Stimulated activated CD4-positive, alpha-beta T cell treated with anti-CD3 and anti-CD28 coated beads, TNF-alpha, amount 100 ng/mL, for 48 hours (primary cell): ENCODE measurements around the gene ZNF581.

Experiments used
- DNase-seq, 3 donors: peaks; one replicate each; pipeline ENCODE4 v3.0.0-alpha.2; 2020; ENCODE audit warnings: low read depth in 3 of 3

Gene ZNF581

DNA sequence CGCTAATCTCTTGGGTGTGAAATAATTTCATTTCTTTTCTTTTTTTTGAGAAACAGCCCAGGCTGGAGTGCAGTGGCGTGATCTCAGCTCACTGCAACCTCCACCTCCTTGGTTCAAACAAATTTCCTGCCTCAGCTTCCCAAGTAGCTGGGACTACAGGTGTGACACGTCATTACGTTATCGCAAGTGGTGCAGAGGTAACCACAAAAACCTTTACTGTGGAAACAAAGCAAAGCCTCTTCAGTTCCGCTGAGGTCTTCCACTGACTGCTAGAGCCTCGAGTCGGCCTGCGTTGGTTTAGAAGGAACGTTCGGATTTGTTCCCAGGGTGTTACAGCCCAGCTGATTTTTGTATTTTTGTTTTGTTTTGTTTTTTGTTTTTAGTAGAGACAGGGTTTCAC, 17.1 kb upstream of the ZNF581 start:
- DNase-seq: no peak

DNA sequence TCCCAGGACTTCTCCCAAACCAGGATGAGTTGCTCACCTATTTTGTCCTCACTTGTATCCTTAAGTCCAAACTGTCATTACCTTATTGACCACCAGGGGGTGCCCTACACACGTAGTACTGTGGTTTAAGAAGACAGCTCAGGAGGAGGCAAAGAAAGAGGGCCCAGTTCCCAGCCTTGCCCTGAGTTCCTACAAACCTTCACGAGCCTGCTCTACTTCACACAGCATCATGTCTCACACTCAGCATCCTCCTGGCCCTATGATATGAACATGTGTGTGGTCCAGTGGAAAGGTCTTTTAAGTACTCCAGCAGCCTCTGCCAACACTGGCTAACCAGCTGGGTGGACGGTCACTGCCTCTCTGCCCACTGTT, 11.0 kb upstream of the ZNF581 start:
- peak; percentile 81 to 92 (median 88) for DNase-seq

DNA sequence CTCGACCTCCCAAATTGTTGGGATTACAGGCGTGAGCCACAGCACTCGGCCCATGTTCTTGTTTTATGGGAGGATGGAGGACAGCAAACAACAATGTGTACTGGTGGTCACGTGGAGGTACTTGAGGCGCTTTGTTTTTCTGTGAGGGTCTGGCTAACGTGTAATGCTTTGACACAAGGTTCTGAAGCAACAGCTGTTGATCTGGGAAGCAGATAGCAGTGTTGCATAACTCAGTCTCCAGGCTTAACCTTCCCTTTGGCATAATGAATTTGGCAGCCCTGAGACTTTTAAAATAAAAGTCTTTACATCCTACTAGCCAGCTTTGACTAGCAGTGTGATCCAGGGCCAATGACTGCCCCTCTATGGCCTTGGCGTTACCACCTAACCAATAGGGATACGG, 9.6 kb upstream of the ZNF581 start:
- DNase-seq: no peak

- DNase-seq: no peak
Measured at GRCh38 chr19:55635334-55635717, 8.1 kb upstream of the ZNF581 start.

DNA sequence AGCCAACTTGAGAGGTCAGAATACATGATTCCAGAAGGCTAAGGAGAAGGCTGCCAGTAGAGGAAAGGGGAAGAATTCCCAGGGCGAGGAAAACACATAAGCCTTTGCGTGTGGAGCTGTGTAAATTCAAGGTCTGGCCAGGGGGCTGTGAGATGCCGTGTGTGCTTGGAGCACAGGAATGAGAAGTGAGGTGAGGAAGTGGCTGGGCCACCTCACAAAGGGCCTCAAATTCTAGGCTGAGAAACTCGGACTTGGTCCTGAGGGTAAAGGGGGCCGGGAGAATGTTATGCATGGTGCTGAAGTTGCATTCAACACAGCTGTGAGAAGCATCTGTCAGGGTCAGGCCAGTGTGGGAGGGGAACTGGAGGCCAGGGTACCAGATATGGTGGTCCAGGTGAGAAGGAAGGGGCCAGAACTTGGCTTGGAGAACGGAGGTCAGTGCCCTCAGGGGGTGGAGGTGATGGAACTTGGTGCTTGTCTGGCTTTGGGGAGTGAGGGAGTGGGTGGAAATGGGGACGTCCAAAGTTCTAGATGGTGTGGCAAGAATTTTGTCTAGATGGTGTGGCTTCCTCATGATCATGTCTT, 7.5 kb upstream of the ZNF581 start:
- DNase-seq: no peak

GRCh38 chr19:55636723-55637122, 6.7 kb upstream of the ZNF581 start:
- no peak for DNase-seq

- no peak for DNase-seq
Measured at GRCh38 chr19:55637534-55637933, 5.9 kb upstream of the ZNF581 start.

- DNase-seq: peak in 2 of 3 donors; percentile 49 to 52
Measured at GRCh38 chr19:55638864-55639359, 4.5 kb upstream of the ZNF581 start.

- peak; percentile 47 to 63 (median 61) for DNase-seq
Measured at GRCh38 chr19:55640043-55640576, 3.3 kb upstream of the ZNF581 start.

GRCh38 chr19:55640577-55641425, 2.6 kb upstream of the ZNF581 start, which contains the start of gene ZNF580:
ZNF580 (plus strand) TSS chr19:55641002; CDS start chr19:55642509, 1,507 bp downstream.
- DNase-seq: peak in 2 of 3 donors; percentile 47 to 60

DNA sequence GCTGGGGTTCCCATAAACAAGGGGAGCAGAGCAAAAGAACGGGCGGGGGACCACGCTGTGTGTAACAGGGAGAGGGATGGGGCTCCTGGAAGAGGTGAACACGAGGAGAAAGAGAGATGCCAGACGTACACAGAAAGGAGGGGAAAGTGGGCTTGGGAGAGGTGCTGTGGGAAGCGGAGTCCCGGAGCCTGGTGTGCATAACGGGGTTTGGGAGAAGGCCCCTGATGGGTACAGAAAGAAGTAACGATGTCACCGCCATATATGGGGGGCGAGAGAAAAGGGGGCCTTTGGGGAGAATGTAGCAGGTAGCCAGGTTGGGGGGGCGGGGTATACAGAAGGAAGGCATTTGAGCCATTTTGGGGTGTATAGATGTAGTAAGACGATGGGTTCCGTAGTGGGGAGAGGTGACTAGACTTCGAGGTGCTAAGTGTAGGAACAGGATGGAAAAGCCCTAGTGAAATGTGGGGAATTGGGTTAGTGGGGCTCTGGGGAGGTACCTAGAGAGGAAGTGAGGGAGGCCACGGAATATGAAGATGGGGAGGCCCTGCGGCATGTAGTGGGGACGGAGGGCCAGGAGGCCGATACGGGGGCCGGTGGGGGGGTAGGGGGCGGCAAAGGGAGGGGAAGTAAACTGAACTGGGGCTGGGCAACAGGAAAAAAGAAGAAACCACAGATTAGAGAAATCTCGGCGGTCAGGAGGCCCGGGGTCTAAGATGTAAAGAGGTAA, 1.9 kb upstream of the ZNF581 start:
- DNase-seq: no peak

DNA sequence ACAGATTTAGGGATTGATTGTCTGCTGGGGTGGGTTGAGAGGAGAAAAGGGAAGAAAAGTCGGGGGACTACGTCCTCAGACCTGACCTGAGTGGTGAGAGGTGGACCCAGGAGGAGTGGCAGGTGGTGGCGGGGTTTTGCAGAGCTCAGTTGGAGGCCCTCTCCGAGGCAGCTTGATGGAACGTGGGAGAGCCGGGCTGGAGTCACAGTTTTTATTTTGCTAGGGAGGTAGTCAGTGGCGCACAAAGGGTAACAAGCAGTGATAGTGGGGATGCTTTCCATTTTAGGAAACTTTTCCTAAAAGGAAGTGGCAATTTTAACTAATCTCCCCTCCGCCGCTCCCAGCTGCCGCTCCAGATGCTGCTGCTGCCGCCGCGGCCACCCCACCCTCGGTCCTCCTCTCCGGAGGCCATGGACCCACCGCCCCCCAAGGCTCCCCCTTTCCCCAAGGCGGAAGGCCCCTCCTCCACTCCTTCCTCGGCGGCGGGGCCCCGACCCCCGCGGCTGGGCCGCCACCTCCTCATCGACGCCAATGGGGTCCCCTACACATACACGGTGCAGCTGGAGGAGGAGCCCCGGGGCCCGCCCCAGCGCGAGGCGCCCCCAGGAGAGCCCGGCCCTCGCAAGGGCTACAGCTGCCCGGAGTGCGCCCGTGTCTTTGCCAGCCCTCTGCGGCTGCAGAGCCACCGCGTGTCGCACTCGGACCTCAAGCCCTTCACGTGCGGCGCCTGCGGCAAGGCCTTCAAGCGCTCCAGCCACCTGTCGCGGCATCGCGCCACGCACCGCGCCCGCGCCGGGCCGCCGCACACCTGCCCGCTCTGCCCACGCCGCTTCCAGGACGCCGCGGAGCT, 1.1 kb upstream of the ZNF581 start:
- DNase-seq: peak in 1 of 3 donors; percentile 26

DNA sequence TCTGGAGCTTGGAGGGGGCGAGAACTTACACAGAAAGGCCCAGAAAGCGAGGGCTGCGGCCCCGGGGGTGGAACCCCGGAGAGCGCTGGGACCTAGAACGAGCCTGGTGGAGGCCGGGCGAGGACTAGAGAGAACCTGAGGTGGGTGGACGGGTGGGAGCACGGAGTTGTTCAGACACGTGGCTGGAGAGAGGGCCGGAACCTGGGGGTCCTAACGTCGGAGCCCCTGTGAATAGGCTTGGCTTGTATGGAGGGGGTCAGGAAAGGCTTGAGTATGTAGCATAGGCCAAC, 383 bp downstream of the ZNF581 start:
- DNase-seq: no peak

- DNase-seq: no peak
Measured at GRCh38 chr19:55644191-55644833, 863 bp downstream of the ZNF581 start.

- no peak for DNase-seq
Measured at GRCh38 chr19:55644842-55645511, 1.5 kb downstream of the ZNF581 start.

DNA sequence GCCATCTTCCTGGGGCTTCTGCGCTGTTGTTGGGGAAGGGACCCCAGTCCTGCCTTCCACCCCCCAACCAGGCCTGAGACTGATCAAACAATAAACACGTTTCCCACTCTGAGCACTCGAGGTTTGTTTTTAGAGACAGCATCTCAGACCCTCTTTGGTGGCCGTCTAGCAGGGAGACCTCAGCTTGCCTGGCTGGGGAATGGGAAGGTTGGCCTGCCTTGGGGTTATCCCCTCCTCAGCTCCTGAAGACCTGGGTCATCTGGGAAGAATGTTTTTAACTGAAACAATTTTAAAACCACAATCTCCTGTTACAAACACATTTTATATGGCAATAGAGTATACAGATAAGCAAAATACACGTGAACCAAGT, 2.0 kb downstream of the ZNF581 start:
- DNase-seq: no peak

DNA sequence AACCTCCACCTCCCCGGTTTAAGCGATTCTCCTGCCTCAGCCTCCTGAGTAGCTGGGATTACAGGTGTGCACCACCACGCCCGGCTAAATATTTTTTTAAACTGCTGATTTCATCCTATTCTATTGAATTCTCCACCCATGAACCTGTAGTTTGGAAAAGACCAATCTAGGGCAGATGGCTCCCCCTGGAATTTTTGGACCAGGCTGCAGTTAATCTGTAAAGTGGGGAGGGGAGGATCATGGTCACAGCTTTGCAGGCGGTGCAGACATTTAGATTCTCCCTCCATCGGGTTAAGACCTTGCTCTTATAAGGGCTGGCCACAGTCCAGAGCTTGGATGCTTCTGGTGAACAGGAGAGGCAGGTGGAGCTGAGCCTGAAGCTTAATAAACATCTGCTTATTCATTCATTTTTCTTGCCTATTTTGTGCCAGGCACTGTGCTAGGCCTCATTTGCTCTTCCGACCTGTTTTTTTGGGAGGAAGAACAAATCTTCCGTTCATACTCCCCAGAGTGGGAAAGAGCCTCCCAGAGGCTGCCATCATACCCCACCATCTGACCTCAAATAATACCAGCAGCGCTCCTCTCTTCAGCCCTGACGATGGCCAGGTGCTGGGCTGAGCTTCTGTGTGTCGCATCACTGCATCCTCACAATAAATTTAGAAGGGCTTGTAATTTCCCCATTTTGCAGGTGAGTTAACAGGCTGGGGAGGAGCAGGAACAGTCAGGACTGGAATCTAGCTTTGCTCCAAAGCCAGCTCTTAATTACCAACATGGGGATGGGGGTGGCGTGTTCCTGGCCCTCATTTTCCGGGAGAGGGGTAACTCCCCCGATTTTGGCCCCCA, 3.7 kb downstream of the ZNF581 start:
- no peak for DNase-seq

GRCh38 chr19:55647732-55648584, 4.5 kb downstream of the ZNF581 start, which contains the start of gene CCDC106:
CCDC106 (plus strand) TSS chr19:55648212; CDS start chr19:55649047, 835 bp downstream.
- no peak for DNase-seq
